BE2C (cell line): Measurements from ENCODE around the gene COG7.
A peak's percentile ranks its signal among the peaks of the same experiment; 100 is the strongest.
"Not testable (repeated sequence)": the region's sequence is repeated elsewhere in the genome, so short reads cannot be mapped to it uniquely, and the experiment has no call there.

Experiments
- DNase-seq: peaks from one replicate; pipeline ENCODE4 v3.0.0-alpha.2; 2020
- H3K27me3 ChIP-seq: fragments of 250-450 bp; sonication (Bioruptor Pico); 2 replicates; pipeline ENCODE4 v1.5.1; 2020; ENCODE audit warnings: mild to moderate bottlenecking
- H3K36me3 ChIP-seq: fragments of 250-450 bp; sonication (Bioruptor Pico); 2 replicates; pipeline ENCODE4 v1.5.1; 2020; ENCODE audit warnings: mild to moderate bottlenecking
- H3K4me1 ChIP-seq: fragments of 250-450 bp; sonication (Bioruptor Pico); 2 replicates; pipeline ENCODE4 v1.5.1; 2020
- H3K4me3 ChIP-seq: 2 replicates; pipeline ENCODE4 v1.5.1; 2011; ENCODE audit warnings: low read depth, low read length
- H3K9me3 ChIP-seq: fragments of 250-450 bp; sonication (Bioruptor Pico); 2 replicates; pipeline ENCODE4 v1.5.1; 2020
- TF ChIP-seq, protein P1 (sequence below): IDR thresholded peaks from 2 replicates; pipeline ENCODE4 v1.5.1; 2012; ENCODE audit warnings: mild to moderate bottlenecking, low read depth, low read length

Gene COG7

DNA sequence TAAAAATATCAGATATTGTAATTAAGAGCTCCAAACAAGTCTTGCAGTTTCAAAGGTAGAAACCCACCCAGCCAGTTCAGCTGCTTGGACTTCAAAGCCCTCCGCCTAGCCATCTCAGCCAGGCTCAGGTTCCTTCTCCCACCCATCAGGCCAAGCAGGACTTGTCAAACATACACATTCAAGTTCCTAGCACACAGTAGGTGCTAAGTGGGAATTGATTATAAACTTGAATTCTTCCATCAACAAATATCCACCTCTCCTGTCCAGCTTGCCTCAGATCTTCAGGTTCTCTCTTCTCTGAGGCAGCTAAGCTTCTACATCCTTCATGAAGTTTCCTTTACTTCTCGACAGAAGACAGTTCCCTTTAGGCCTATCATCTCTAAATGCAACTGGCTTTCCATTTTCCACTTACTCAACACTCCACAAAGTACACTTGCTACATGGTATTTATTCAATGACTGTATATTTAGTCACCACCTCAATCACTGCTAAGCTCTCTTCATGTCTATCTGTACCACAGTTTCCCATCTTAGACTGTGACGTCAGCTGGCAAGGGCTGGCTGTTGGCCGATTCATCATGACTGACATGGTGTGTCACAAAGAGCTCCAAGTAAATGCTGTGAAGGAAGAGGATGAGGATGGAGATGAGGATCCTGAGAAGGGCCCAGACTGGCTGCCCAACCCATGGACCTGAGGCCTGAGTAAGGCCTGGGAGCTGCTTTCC, 13.3 kb upstream of the COG7 start:
- H3K36me3 ChIP-seq, result peaks cover 53% of the 10 kb centered on the region

GRCh38 chr16:23465179-23465578, 12.2 kb upstream of the COG7 start:
- H3K36me3 ChIP-seq, result peaks cover 51% of the 10 kb centered on the region
- H3K27me3 ChIP-seq, result no peaks in the 10 kb centered on the region
- no peak for DNase-seq
- TF ChIP-seq, protein P1, sequence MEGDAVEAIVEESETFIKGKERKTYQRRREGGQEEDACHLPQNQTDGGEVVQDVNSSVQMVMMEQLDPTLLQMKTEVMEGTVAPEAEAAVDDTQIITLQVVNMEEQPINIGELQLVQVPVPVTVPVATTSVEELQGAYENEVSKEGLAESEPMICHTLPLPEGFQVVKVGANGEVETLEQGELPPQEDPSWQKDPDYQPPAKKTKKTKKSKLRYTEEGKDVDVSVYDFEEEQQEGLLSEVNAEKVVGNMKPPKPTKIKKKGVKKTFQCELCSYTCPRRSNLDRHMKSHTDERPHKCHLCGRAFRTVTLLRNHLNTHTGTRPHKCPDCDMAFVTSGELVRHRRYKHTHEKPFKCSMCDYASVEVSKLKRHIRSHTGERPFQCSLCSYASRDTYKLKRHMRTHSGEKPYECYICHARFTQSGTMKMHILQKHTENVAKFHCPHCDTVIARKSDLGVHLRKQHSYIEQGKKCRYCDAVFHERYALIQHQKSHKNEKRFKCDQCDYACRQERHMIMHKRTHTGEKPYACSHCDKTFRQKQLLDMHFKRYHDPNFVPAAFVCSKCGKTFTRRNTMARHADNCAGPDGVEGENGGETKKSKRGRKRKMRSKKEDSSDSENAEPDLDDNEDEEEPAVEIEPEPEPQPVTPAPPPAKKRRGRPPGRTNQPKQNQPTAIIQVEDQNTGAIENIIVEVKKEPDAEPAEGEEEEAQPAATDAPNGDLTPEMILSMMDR, result no peak
- H3K4me1 ChIP-seq, result no peaks in the 10 kb centered on the region
- no peaks in the 10 kb centered on the region for H3K9me3 ChIP-seq
- no peak overlapping the region for H3K4me3 ChIP-seq

More for the DNA sequence above, 13.3 kb upstream of the COG7 start:
- Histone ChIP-seq H3K9me3 (no peaks in the 10 kb centered on the region), H3K4me1 (no peaks in the 10 kb centered on the region), H3K4me3 (no peak overlapping the region), H3K27me3 (no peaks in the 10 kb centered on the region)
- TF ChIP-seq, protein P1, result no peak
- no peak for DNase-seq

GRCh38 chr16:23464196-23464595, 11.2 kb upstream of the COG7 start:
- Histone ChIP-seq H3K4me3 (no peak overlapping the region), H3K4me1 (no peaks in the 10 kb centered on the region), H3K9me3 (no peaks in the 10 kb centered on the region), H3K36me3 (peaks cover 41% of the 10 kb centered on the region), H3K27me3 (no peaks in the 10 kb centered on the region)
- TF ChIP-seq, protein P1, result no peak
- no peak for DNase-seq

- peak; percentile 34 for DNase-seq
- not testable (repeated sequence) for H3K4me1 ChIP-seq, H3K27me3 ChIP-seq, H3K4me3 ChIP-seq, H3K9me3 ChIP-seq
- peaks cover 29% of the 10 kb centered on the region for H3K36me3 ChIP-seq
Measured at GRCh38 chr16:23462994-23463393, 10.0 kb upstream of the COG7 start.

DNA sequence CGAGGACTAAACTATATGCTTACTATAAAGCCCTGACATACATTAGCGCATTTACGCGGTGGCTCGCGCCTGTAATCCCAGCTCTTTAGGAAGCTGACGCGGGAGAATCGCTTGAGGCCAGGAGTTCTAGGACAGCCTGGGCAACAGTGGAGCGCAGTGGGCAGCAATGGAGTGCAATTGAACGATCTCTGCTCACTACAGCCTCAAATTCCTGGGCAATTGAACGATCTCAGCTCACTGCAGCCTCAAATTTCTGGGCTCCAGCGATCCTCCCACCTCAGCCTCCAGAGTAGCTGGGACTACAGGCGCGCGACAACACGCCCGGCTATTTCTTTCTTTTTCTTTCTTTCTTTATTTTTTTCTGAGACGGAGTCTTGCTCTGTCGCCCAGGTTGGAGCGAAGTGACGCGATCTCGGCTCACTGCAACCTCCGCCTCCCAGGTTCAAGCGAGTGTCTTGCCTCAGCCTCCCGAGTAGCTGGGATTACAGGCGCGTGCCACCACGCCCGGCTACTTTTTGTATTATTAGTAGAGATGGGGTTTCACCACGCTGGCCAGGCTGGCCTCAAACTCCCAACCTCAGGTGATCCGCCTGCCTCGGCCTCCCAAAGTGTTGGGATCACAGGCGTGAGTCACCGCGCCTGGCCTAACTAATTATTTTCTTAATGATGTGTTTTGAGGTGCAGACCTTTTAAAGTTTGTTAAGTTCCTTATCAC, 506 bp upstream of the COG7 start:
- TF ChIP-seq, protein P1, result no peak
- no peaks in the 10 kb centered on the region for H3K27me3 ChIP-seq
- no peaks in the 10 kb centered on the region for H3K9me3 ChIP-seq
- DNase-seq, result no peak
- no peaks in the 10 kb centered on the region for H3K4me1 ChIP-seq
- H3K4me3 ChIP-seq, result peak overlapping the region; percentile 85
- no peaks in the 10 kb centered on the region for H3K36me3 ChIP-seq

DNA sequence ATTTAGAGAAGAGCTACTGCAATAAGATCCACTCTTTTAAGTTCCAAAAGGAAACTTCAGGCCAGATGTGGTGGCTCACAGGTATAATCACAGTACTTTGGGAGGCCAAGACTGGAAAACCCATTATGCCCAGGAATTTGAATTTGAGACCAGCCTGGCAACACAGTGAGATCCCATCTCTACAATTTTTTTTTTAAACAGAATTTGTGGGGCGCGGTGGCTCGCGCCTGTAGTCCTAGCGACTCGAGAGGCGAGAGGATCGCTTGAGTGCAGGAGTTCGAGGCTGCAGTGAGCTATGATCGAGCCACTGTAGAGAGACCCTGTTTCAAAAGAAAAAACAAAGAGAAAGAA, 793 bp downstream of the COG7 start:
- Histone ChIP-seq H3K4me3 (peak overlapping the region; percentile 85), H3K9me3 (no peaks in the 10 kb centered on the region), H3K36me3 (no peaks in the 10 kb centered on the region), H3K4me1 (no peaks in the 10 kb centered on the region), H3K27me3 (no peaks in the 10 kb centered on the region)
- no peak for DNase-seq
- TF ChIP-seq, protein P1, result no peak
